PC-3 (cell line): Measurements from ENCODE around the gene FA2H.

Experiments used
- CTCF ChIP-seq: fragments of 300-600 bp; sonication (generic); conservative IDR thresholded peaks from 2 replicates; pipeline ENCODE4 v1.5.1; 2017; ENCODE audit warnings: antibody characterized with exemption, low read depth, mild to moderate bottlenecking, low read length
- EZH2 ChIP-seq: fragments of 300-600 bp; sonication (generic); IDR thresholded peaks from one replicate; pipeline ENCODE4 v1.6.1; 2017; ENCODE audit warnings: antibody characterized with exemption, mild to moderate bottlenecking, low read length; ENCODE audit not compliant: unreplicated experiment
- EZH2phosphoT487 ChIP-seq: fragments of 300-600 bp; sonication (generic); IDR thresholded peaks from 2 replicates; pipeline ENCODE4 v1.6.1; 2018; ENCODE audit warnings: mild to moderate bottlenecking, antibody characterized with exemption, low read length, borderline replicate concordance

GRCh38 chr16:74793571-74793970, 19.0 kb upstream of the FA2H start:
- TF ChIP-seq CTCF (no peak), EZH2 (no peak), EZH2phosphoT487 (no peak)
